Left ventricle myocardium inferior (tissue), 1 donor: ENCODE results near the gene GOLGA6B. TPM values are rescaled to one million over a fixed set of nuclear protein-coding genes. Genes with fewer than 3 reads are reported as not detected.
A peak's percentile ranks its signal among the peaks of the same experiment; 100 is the strongest.
"Not testable (repeated sequence)": the region's sequence is repeated elsewhere in the genome, so short reads cannot be mapped to it uniquely, and the experiment has no call there.

Experiments
- DNase-seq: peaks from one replicate; pipeline ENCODE4 v3.0.0-alpha.2; 2020
- H3K27ac ChIP-seq: fragments of 200-600 bp; replicated peaks from 2 replicates; pipeline ENCODE4 v1.8.0; 2021
- H3K27me3 ChIP-seq: fragments of 200-600 bp; 2 replicates; pipeline ENCODE4 v1.8.0; 2021; ENCODE audit warnings: low read depth
- H3K36me3 ChIP-seq: fragments of 200-600 bp; 2 replicates; pipeline ENCODE4 v1.8.0; 2021
- H3K4me1 ChIP-seq: fragments of 200-600 bp; 2 replicates; pipeline ENCODE4 v1.8.0; 2021
- H3K4me3 ChIP-seq: fragments of 200-600 bp; 2 replicates; pipeline ENCODE4 v1.8.0; 2021; ENCODE audit warnings: mild to moderate bottlenecking, moderate library complexity
- H3K9me3 ChIP-seq: fragments of 200-600 bp; replicated peaks from 2 replicates; pipeline ENCODE4 v1.8.0; 2021
- intact Hi-C: fragments of 100-400 bp; cut with micrococcal nuclease; formaldehyde crosslinking; loops from one replicate; pipeline ENCODE4 v1.11.0; 2022
- total RNA-seq: library from RNA; stranded (reverse); fragmentation: NEBNext Ultra II Directional; extraction: Animal tissue kit (Norgen Biotek cat#: 25700); gene quantifications from one replicate; pipeline ENCODE4 v1.2.1, GENCODE V29; 2021
- TF ChIP-seq, protein P1 (sequence below): fragments of 200-600 bp; IDR thresholded peaks from 2 replicates; pipeline ENCODE4 v1.8.0; 2021; ENCODE audit warnings: antibody characterized with exemption, mild to moderate bottlenecking, borderline replicate concordance
- donor health status: DM: no; HTN: yes; CAD: no; lungs with severe emphysema.

GOLGA6B gene
- total RNA-seq, 1 donor from 2014 or later = not detected

DNA sequence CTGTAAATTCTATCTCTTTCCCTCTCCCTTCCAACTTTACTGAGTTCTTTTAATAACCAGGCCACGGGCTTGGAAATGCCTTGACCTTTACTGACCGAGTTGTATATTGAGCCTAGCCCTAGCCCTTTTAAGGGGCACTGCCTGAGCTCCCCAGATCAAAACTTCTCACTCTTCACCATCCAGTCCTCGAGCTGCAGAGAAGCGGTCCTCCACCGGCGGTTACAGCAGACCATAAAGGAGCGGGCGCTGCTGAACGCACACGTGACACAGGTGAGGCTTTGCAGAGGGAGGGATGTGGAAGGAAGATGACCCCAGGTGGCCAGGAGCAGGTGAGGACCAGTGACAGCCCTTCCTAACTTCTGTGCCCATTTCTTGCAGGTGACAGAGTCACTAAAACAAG, 6.6 kb downstream of the GOLGA6B start:
- H3K27ac ChIP-seq, H3K36me3 ChIP-seq, H3K4me3 ChIP-seq, H3K4me1 ChIP-seq, DNase-seq, H3K9me3 ChIP-seq, intact Hi-C loops, H3K27me3 ChIP-seq: not testable (repeated sequence)

DNA sequence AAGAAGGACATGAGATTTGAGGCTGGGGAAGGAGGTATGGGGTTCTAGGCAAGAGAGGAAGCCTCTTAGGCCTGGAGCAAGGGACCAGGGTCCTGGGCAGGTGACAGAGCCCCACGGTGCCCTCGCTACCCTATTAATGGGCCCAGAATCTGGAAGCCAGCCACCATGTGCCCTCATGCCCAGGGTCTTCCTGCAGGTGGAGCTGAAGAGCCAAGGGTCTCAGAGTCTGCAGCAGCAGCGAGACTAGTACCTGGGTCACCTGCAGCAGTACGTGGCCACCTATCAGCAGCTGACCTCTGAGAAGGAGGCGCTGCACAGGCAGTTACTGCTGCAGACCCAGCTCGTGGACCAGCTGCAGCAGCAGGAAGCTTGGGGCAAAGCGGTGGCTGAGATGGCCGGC, 9.4 kb downstream of the GOLGA6B start:
- intact Hi-C loops, H3K36me3 ChIP-seq, H3K27ac ChIP-seq, H3K9me3 ChIP-seq, H3K4me3 ChIP-seq, H3K4me1 ChIP-seq, DNase-seq, H3K27me3 ChIP-seq: not testable (repeated sequence)

DNA sequence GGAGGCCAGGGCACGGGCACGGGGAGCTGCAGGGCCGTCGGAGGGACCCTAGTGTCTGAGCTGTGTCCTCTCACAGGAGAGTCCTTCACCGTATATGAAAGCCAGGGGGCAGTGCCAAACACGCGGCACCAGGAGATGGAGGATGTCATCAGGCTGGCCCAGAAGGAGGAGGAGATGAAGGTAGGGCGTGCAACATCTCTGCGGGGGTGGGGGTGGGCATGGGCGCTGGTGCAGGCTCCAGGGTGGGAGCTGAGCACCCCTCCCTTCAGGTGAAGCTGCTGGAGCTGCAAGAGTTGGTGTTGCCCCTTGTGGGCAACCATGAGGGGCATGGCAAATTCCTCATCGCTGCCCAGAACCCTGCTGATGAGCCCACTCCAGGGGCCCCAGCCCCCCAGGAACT, 11.2 kb downstream of the GOLGA6B start:
- H3K27ac ChIP-seq, H3K4me3 ChIP-seq, H3K36me3 ChIP-seq, intact Hi-C loops, H3K4me1 ChIP-seq, H3K27me3 ChIP-seq, DNase-seq, H3K9me3 ChIP-seq: not testable (repeated sequence)

DNA sequence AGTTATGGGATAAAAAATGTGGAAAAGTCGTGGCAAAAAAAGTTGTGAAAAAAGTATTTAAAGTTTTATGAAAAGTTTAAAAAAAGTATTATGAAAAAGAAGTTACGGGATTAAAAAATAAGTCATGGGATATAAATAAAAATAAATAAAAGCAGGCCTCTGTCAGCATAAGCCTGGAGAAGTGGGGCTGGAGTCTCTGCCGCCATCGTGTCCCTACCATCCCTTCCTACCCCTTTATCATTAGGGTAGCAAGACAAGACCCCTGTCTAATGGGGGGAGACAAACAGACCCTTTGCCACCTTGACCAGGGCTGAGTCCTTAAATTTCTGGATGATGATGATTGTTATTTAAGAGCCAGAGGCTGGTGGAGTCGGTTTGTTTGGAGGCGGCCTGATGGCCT, 15.3 kb downstream of the GOLGA6B start:
- H3K4me1 ChIP-seq, H3K9me3 ChIP-seq, H3K27ac ChIP-seq, intact Hi-C loops, DNase-seq, H3K4me3 ChIP-seq, H3K36me3 ChIP-seq: not testable (repeated sequence)
- peaks cover 13% of the 10 kb centered on the region for H3K27me3 ChIP-seq

DNA sequence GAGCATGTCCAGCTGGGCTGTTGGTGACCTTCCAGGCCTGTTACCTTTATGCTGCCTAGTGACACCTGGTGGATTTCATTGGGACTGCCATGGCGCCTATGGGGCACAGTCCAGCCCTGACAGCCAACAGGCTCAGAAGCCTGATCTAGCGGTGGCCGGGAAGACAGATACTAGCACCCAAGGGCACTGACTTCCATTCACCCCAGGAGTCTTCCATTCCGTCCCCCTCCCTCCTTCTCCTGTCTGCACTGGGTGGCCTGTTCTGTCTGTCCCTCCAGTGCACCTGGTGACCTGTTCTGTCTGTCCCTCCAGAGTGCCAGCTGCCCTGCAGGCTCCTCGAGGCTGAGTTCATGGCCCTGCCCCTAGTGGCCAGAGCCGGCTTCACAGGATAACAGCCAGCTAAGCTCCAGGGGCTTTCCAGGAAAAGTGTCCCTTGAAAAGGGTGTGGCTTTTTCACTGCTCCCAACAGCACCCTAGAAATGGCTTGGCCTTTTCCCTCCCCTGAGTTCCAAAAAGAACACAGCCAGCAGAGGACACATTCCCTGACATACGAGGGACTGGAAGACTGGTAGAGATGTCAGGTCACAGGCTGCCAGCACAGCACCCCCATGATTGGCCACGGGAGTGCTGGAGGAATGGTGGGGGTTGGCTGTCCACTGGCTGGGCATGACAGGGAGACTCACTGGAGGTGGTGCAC, 16.3 kb downstream of the GOLGA6B start:
- H3K9me3 ChIP-seq, H3K4me1 ChIP-seq, H3K36me3 ChIP-seq, intact Hi-C loops: not testable (repeated sequence)
- peak overlapping the region; percentile 68 for H3K27ac ChIP-seq
- H3K27me3 ChIP-seq = peaks cover 22% of the 10 kb centered on the region
- TF ChIP-seq, protein P1, sequence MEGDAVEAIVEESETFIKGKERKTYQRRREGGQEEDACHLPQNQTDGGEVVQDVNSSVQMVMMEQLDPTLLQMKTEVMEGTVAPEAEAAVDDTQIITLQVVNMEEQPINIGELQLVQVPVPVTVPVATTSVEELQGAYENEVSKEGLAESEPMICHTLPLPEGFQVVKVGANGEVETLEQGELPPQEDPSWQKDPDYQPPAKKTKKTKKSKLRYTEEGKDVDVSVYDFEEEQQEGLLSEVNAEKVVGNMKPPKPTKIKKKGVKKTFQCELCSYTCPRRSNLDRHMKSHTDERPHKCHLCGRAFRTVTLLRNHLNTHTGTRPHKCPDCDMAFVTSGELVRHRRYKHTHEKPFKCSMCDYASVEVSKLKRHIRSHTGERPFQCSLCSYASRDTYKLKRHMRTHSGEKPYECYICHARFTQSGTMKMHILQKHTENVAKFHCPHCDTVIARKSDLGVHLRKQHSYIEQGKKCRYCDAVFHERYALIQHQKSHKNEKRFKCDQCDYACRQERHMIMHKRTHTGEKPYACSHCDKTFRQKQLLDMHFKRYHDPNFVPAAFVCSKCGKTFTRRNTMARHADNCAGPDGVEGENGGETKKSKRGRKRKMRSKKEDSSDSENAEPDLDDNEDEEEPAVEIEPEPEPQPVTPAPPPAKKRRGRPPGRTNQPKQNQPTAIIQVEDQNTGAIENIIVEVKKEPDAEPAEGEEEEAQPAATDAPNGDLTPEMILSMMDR = peak; percentile 71
- H3K4me3 ChIP-seq = peak overlapping the region; percentile 51
- DNase-seq = peak; percentile 75

DNA sequence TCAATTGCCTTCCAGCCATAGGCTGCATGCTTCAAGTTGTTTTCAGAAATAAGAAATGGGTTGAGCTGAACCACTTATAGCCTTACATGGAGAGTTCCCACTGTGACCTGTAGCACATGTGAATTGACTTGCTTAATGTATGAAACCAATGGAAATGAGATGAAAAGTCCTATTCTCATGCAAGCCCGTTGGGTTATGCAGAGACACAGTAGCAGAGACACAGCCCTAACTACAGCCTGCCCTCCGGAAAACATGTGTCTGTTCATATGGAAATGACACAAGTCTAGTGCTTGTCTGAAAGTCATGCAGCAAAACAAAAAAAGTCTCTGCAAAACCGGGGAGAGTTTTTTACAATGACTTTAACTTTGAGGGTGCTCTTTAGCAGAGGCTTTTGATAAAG, 17.0 kb downstream of the GOLGA6B start:
- Histone ChIP-seq H3K4me1 (peaks cover 4% of the 10 kb centered on the region), H3K27ac (no peak overlapping the region), H3K9me3 (no peaks in the 10 kb centered on the region), H3K27me3 (peaks cover 29% of the 10 kb centered on the region), H3K4me3 (no peak overlapping the region), H3K36me3 (no peaks in the 10 kb centered on the region)
- no peak for DNase-seq
- intact Hi-C loops = no loop called here
- TF ChIP-seq, protein P1 = no peak

DNA sequence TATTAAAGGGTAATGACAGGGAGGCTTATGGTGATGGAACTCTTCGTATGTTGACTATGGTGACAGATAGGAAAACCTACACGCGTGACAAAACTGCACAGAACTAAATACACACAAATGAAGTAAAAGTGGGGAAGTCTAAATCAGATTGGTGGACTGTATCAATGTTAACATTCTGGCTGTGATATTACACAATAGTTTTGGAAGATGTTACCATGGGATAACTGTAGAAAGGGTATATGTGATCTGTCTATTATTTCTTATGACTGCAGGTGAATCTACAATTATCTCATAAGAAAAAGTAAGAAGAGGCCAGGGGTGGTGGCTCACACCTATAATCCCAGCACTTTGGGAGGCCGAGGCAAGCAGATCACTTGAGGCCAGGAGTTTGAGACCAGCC, 22.3 kb downstream of the GOLGA6B start:
- intact Hi-C loops = no loop called here

More for the DNA sequence above, 22.3 kb downstream of the GOLGA6B start:
- no peaks in the 10 kb centered on the region for H3K9me3 ChIP-seq
- TF ChIP-seq, protein P1 = no peak
- H3K27ac ChIP-seq = no peak overlapping the region
- DNase-seq = no peak
- H3K4me1 ChIP-seq = no peaks in the 10 kb centered on the region
- H3K27me3 ChIP-seq = peaks cover 59% of the 10 kb centered on the region
- no peak overlapping the region for H3K4me3 ChIP-seq
- no peaks in the 10 kb centered on the region for H3K36me3 ChIP-seq
